Lower leg skin (tissue), 3 donors: ENCODE data around the gene CALU.

Experiments
- CTCF ChIP-seq, 3 donors: fragments of 450-650 bp; IDR thresholded peaks; one replicate each; pipeline ENCODE4 v1.5.1; 2016; ENCODE audit warnings: antibody characterized with exemption in 3 of 3, mild to moderate bottlenecking in 3 of 3, moderate library complexity in 2 of 3
- POLR2A ChIP-seq, 2 donors: fragments of 450-650 bp; IDR thresholded peaks; one replicate each; pipeline ENCODE4 v1.6.1; 2016 to 2017; ENCODE audit warnings: antibody characterized with exemption in 2 of 2, mild to moderate bottlenecking in 1 of 2, moderate library complexity in 1 of 2

GRCh38 chr7:128727239-128727638, 11.9 kb upstream of the CALU start:
- TF ChIP-seq POLR2A (IDR thresholded peaks at IDR 0.05) (no peak), CTCF (IDR thresholded peaks at IDR 0.05) (no peak)
